Germinal center (tissue), 1 donor: ENCODE measurements around the gene OCRL.

Experiments used
- DNase-seq: peaks from one replicate; pipeline ENCODE4 v3.0.0; 2012; ENCODE audit warnings: mixed read lengths, low spot score

The OCRL gene

DNA sequence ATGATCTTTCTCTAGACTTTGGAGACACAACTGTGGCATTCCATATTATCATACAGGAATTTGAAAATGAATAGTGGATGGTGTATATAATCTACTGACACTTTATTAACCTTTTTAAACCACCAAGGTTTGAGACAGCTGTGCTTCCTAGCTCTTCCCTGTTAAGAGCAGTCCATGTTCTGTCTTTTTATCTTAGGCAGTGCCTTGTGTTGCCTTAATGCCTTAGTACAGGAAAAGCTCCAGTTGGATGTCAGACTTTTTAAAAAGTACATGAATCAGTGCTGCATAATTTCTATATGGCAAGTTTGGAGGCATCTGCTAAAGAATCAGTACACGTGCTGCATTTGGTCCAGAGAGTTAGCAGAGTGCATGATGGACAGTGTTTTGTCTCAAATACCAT lies 45.1 kb downstream of the OCRL start:
- no peak for DNase-seq

- no peak for DNase-seq
These were observed 45.6 kb downstream of the OCRL start for GRCh38 chrX:129585691-129586090.

DNA sequence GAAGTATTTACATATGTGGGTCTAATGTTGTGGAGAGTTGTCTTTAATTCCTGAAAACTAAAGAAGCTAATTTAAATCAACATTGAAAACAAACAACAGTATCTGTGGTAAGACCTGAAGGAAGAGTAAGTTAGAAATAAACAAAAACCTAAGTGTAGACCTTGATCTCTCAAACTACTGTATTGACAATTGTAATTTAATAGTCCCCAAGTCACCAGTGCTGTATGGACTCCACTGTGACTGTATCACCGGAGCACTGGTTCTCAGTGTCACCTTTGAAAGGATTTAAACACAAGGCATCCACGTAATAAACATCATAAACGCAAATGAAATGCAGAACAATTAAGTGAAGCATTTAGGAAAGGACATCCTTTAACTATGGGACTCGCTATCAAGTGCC lies 46.4 kb downstream of the OCRL start:
- no peak for DNase-seq

DNA sequence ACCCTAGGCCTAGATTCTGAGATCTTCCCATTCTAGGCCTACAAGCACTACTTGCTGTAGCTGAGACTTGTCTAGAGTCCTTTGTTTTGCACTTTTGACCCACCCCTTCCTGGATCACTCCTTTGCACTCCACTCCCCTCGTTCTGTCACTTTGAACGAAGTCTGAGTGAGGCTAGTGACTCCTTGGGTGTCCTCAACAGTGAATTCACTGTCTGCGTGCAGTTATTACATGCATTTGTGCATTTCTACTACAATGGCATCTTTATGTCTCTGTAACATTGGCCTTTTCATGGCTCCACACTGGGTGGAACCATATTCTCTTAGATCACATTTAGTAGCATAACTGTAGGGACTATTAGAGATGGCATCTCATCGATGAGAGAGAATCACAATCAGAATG lies 50.5 kb downstream of the OCRL start:
- no peak for DNase-seq

DNA sequence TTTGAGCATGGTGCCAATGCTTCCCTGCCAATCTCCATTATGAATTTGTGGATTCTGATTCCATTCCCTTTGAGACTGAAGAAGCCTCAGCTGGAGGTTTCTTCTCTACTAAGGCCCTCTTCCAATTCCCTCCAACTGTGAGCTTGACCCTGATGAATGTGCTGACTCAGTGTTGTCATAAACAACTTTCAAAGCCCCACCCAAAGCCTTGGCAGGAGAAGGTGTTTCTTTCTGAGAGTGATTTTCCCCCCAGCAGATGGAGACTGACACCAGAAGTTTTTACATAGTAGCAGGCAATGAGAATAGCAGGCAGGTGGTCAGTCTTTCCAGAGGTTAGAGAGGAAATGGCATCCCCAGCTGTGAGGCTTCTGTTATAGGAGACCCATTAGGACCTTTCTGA lies 53.1 kb downstream of the OCRL start:
- no peak for DNase-seq

- DNase-seq: no peak
These were observed 54.7 kb downstream of the OCRL start for GRCh38 chrX:129594781-129595180.

- DNase-seq: no peak
These were observed 56.0 kb downstream of the OCRL start for GRCh38 chrX:129596077-129596476.

- DNase-seq: no peak
These were observed 57.8 kb downstream of the OCRL start for GRCh38 chrX:129597905-129598304.

DNA sequence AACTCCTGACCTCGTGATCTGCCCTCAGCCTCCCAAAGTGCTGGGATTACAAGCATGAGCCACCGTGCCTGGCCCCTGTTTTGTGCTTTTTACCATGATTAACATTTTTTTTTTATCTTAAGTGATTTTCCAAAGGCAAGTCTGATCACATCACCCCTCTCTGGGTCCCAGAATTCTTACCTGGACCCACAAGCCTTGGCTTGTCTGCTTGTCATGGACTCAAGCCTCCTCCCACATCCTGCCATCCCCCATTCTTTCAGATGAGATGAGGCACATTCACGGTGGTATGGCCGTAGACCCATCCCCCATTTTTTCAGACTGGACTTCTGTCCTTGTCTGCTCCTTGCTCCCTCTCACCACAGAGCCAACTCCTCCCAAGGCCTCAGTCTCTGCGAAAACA lies 59.4 kb downstream of the OCRL start:
- no peak for DNase-seq

DNA sequence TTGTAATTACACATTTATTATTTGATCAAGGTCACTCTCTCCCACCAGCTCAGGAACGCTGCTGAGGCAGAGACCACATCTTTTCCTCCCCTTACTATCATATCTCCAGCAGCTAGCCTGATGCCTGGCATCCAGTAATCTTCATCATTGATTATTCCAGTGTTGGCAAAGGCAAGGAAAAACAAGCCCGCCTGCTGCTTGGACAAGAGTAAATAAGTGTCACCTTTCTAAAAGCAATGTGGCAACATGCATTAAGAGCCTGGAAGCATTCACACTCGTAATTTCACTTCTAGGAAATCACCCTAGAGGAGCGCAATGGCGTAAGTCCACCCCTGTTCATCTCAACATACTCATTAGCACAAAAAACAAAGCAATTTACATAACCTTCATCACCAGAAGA lies 59.9 kb downstream of the OCRL start:
- no peak for DNase-seq

DNA sequence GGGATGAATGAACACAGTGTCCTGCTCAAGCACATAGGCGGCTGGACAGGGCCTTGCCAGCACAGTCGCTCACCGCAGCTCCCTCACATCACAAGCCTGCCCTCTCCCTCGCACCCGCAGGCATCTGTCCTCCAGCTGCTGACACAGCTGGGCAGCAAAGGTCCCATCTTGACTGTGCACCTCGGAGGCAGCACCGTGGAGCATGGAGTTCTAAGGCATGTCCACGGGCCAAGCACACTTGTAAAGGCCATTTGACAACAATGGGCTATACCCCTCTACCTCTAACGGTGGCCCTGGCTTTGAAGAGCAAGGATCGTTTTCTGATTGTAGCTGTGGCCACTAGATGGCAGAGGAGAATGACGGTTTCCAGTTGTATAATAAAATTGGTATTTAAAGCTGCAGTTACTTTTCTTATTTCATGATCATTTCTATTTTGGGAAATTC lies 60.9 kb downstream of the OCRL start:
- peak; percentile 21 for DNase-seq

DNA sequence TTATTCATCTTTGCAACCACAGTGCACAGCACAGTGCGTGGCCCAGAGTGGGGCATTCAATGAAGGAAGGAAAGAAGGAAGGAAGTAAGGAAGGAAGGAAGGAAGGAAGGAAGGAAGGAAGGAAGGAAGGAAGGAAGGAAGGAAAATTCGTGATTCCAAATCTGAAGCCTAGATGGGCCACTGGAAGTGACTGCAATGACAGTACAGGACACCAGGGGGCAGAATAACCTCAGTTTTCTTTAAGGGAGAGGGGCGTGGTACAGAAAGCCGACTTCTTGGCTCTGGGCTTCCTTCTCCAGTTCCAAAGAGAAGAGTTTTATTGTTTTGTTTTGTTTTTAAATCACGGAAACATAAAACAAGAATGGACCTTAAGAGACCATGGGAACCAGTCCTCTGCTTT lies 66.9 kb downstream of the OCRL start:
- DNase-seq: peak; percentile 58

DNA sequence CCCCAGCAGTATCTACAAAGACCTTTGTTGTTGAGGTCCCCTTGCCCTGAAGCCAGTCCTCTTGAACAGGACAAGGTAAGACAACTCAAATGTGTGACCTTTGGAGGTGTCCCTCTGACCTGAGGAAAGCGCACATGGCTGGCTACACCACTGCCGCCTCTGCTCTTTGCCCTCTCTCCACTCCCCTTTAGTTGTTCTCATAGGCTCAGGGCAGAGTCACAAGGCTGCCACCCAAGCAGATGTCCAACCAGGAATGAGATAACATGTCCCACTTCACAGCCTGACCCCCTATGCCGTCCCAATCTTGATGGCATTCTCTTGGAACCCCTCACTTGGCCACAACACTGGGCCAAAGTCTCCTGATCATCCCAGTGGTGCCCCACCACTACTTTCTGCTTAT lies 68.4 kb downstream of the OCRL start:
- DNase-seq: no peak

DNA sequence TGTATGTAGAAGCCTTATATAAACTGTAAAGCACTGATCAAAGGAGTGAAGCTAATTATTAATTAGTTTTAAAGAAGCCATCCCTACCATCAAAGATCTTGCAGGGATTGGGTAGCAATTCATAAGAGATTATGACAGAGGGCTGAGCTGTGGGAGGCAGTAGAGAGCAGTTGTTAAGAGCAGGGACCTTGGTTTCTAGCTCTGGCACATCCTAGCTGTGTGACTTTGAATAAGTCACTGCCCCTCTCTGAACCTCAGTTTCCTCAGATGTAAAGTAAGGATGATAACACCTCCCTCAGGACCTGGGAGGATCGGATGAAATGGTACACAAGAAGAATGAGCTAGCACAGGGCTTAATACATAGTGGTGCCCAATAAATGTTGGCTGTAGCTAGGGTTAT lies 69.3 kb downstream of the OCRL start:
- no peak for DNase-seq

DNA sequence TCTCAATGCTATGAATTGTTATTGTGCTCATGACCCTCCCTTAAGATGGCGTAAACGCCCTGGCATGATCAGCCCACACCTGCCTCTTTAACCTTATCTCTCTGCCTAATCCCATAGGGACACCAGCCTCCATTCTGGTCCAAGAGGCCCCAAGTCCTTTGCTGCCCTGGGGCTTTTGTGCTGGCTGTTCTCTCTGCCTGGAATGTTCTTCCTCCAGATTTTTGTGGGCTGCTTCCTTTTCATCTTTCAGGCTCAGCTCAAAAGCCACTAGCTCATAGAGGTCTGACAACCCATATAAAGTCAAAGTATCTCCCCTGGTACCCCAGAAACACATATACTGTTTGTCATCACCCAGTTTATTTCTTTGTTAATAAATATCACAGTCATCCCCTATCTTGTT lies 72.3 kb downstream of the OCRL start:
- DNase-seq: no peak

DNA sequence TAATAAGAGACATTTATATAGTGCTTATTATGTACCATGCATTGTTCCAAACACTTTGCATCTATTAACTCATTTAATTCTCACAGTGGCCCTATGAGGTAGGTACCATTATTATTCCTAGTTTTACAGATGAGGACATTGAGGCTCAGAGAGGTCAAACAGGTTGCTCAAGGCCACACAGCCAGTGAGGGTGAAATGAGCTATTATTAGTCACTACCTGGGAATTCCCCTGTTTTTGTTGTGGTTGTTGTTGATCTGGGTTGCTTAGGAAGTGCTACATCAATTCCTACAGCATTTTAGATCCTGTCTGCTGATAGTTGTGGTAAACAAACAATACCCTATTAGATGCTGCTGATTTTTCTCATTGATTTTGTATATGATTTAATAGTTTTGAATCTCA lies 73.5 kb downstream of the OCRL start:
- DNase-seq: no peak

GRCh38 chrX:129614481-129615255 lies 74.6 kb downstream of the OCRL start:
- DNase-seq: no peak

- DNase-seq: no peak
These were observed 77.4 kb downstream of the OCRL start for GRCh38 chrX:129617420-129617819.

GRCh38 chrX:129618997-129619396 lies 78.9 kb downstream of the OCRL start:
- DNase-seq: no peak

- DNase-seq: no peak
These were observed 82.8 kb downstream of the OCRL start for GRCh38 chrX:129622757-129623301.

GRCh38 chrX:129626026-129626425 lies 86.0 kb downstream of the OCRL start:
- DNase-seq: no peak

DNA sequence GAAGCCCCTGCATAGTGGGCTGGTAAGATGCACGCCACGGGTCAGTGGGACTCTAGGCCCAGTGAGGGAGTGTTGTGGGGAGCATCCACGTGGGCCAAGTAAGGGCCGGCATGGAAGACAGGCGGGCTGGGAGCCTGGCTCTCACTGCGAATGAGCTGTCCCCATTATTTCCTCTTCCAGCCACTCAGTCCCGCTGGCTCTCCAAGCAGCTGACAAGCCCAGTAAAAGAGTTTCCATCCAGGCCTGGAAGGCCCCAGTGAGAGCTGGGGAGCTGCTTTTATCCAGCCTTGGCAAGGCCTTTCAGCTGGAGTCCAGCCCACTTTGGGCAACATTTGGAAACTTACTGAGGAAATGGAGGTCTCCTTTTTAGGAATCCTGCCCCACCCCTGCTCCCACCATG lies 89.8 kb downstream of the OCRL start:
- no peak for DNase-seq

- DNase-seq: no peak
These were observed 91.8 kb downstream of the OCRL start for GRCh38 chrX:129631849-129632248.

DNA sequence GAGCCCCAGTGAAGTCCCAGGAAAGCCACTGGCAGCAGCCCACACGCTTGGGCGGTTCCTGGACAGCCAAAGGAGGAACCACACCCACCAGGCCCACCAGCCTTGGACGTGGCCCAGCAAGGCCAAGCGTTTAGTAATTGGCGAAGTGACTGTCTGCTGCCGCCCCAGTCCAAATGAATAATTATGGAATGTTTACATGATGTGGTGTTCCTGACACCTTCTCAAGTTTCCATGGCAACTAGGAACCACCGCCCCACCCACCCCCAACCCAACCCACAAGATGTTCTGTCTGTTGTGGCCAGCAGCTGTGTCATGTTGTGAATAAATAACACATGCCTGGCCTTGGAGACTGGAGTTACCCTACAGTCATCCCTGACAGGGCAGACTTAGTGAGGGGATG lies 92.4 kb downstream of the OCRL start:
- no peak for DNase-seq
